Measurements from ENCODE around the gene PCDHGA8.
"Not testable (repeated sequence)": the region's sequence is repeated elsewhere in the genome, so short reads cannot be mapped to it uniquely, and the experiment has no call there.

PCDHGA8 gene

GRCh38 chr5:141392429-141393198 lies at the start of gene PCDHGA8:
PCDHGA8 (plus strand) TSS chr5:141392633; CDS start chr5:141392814, 181 bp downstream.
- no peak for DNase-seq

- DNase-seq = no peak
Observed at GRCh38 chr5:141342773-141343172, 49.7 kb upstream of the PCDHGA8 start.

DNA sequence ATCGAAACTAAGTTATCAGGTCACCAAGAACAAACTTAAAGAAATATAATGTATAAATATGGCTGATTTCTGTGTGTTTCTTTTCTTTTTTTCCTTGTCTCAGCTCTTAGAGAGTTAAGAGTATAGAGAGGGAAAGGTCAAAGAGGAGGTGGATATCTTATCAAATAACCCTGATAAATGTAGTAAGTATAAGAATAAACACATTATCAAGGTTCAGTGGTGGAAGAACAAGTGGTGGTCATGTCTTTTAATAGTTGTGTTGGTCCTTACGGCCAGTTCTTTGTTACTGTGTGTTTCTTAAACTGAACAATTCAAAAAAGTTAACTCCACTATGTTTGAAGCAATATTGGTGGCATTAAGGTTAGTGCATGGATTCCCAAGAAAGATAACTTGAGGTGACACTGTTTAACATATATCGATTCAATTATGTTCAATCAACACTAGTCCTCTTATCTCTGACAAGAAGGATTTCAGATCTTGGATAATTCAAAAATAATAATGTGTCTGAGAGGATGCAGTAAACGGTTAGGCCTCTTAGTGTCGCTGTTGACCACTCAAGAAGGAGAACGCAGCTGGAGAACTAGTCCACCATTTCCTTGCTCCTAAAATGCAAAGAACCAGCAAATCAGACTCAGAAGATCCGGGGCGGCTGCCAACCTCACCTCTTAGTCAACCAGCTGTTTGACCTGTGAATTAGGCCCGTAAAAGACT lies 49.0 kb upstream of the PCDHGA8 start, which contains the start of gene PCDHGA3:
Gene PCDHGA3 (plus strand): TSS at position 588 of the 711 bp plus-strand sequence. CDS start 205 bp downstream, outside the sequence.
- DNase-seq = no peak

DNA sequence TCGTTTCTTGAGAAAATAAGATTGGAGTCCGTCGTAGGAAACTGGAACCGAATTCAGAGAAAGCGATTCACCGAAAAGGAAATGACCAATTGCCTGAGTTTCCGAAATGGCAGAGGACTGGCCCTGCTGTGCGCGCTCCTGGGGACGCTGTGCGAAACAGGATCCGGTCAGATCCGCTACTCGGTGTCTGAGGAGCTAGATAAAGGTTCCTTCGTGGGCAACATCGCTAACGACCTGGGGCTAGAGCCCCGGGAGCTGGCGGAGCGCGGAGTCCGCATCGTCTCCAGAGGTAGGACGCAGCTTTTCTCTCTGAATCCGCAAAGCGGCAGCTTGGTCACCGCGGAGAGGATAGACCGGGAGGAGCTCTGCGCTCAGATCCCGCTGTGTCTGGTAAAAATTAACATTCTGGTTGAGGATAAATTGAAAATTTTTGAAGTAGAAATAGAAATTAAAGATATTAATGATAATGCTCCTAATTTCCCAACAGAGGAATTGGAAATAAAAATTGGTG lies 48.4 kb upstream of the PCDHGA8 start:
- DNase-seq = no peak

DNA sequence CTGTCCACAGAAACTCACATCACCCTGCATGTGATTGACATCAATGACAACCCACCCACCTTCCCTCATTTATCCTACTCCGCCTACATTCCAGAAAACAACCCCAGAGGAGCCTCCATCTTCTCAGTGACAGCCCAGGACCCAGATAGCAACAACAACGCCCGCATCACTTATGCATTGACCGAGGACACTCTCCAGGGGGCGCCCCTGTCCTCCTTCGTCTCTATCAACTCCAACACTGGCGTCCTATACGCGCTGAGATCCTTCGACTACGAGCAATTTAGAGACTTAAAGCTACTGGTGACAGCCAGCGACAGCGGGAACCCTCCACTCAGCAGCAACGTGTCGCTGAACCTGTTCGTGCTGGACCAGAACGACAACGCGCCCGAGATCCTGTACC lies 47.1 kb upstream of the PCDHGA8 start:
- DNase-seq = no peak

DNA sequence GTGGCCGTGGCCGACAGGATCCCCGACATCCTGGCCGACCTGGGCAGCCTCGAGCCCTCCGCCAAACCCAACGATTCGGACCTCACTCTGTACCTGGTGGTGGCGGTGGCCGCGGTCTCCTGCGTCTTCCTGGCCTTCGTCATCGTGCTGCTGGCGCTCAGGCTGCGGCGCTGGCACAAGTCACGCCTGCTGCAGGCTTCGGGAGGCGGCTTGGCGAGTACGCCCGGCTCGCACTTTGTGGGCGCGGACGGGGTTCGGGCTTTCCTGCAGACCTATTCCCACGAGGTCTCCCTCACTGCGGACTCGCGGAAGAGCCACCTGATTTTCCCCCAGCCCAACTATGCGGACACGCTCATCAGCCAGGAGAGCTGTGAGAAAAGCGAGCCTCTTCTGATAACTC lies 46.4 kb upstream of the PCDHGA8 start:
- not testable (repeated sequence) for DNase-seq

DNA sequence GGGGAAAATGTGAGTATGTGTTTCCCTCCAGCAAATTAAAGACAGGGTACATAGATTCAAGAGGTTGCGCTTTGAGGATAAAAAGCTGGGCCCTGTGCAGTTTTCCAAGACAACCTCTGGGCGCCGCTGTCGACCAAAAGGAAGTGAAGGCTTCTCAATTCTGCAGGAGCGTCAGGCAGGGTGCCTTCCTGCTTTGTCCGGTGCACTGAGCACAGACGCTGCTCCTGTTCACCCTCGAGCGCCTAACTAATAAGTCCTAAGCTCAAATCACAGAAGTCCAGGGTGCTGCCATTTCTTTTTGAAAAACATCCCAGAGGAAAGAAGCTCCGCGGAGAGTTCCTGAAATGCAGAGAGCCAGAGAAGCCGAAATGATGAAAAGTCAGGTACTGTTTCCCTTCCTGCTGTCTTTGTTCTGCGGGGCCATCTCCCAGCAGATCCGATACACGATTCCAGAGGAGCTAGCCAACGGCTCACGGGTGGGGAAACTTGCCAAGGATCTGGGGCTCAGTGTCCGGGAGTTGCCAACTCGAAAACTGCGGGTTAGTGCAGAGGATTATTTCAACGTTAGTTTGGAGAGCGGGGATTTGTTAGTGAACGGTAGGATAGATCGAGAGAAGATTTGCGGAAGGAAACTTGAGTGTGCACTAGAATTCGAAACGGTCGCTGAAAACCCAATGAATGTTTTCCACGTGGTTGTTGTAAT lies 42.4 kb upstream of the PCDHGA8 start, which contains the start of gene PCDHGB1:
Gene PCDHGB1 (plus strand): TSS at position 183 of the 703 bp plus-strand sequence. CDS start 162 bp downstream, at position 345.
- DNase-seq = no peak

- no peak for DNase-seq
Observed at GRCh38 chr5:141351591-141351990, 40.8 kb upstream of the PCDHGA8 start.

DNA sequence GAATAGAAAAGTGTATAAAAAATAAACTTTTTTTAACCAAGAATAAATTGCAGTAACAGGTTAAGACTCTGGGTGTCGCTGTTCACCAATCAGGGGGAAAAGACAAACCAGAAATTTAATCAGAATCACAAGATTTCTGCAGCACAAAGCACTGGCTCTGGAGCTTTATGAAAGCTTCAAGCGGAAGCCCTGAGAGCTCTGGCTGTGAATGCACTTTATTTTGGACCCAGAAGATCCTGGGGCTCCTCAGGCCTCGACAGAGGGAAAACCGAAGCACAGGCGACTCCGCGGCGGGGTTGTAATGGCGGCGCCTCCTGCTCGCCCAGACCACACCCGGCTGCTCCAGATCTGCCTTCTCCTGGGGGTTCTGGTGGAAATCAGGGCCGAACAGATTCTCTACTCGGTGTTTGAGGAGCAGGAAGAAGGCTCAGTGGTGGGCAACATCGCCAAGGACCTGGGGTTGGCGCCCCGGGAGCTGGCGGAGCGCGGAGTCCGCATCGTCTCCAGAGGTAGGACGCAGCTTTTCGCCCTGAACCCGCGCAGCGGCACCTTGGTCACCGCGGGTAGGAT lies 37.4 kb upstream of the PCDHGA8 start, which contains the start of gene PCDHGA4:
Gene PCDHGA4 (plus strand): TSS at position 122 of the 570 bp plus-strand sequence. CDS start 87 bp downstream, at position 209.
- DNase-seq = no peak

DNA sequence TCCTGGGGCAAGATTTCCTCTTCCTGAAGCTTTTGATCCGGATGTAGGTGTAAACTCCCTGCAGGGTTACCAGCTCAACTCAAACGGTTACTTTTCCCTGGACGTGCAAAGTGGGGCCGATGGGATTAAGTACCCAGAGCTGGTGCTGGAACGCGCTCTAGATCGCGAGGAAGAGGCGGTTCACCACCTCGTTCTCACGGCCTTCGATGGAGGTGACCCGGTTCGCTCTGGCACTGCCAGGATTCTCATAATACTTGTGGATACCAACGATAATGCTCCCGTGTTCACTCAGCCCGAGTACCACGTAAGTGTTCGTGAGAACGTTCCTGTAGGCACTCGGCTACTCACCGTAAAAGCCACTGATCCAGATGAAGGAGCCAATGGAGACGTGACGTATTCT lies 36.8 kb upstream of the PCDHGA8 start:
- DNase-seq = no peak

DNA sequence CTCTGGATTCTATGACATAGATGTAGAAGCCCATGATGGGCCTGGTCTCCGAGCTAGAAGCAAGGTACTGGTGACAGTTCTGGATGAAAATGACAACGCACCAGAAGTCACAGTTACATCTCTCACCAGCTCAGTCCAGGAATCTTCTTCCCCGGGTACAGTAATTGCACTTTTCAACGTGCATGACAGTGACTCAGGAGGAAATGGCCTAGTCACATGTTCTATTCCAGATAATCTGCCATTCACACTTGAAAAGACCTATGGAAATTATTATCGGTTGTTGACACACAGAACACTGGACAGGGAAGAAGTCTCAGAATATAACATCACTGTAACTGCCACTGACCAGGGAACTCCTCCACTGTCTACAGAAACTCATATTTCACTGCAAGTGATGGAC lies 36.3 kb upstream of the PCDHGA8 start:
- DNase-seq = no peak

DNA sequence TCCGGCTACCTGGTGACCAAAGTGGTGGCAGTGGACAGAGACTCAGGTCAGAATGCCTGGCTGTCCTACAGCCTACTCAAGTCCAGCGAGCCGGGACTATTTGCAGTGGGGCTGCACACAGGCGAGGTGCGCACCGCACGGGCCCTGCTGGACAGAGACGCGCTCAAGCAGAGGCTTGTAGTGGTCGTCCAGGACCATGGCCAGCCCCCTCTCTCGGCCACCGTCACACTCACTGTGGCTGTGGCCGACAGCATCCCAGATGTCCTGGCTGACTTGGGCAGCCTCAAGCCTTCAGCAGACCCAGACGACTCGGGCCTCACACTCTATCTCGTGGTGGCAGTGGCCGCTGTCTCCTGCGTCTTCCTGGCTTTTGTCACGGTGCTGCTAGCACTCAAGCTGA lies 35.5 kb upstream of the PCDHGA8 start:
- DNase-seq = no peak

- DNase-seq = no peak
Observed at GRCh38 chr5:141359790-141360426, 32.5 kb upstream of the PCDHGA8 start, which contains the start of gene PCDHGB2. PCDHGB2 (plus strand) TSS chr5:141359994; CDS start chr5:141360136, 142 bp downstream.

DNA sequence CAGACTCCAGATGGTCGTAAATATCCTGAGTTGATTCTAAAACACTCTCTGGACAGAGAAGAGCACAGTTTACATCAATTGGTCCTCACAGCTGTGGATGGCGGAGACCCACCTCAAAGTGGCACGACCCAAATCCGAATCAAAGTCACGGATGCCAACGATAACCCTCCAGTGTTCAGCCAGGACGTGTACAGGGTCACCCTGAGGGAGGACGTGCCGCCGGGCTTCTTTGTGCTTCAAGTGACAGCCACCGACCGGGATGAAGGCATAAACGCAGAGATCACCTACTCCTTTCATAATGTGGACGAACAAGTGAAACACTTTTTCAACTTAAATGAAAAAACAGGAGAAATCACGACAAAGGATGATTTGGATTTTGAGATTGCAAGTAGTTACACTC lies 31.7 kb upstream of the PCDHGA8 start:
- DNase-seq = no peak

DNA sequence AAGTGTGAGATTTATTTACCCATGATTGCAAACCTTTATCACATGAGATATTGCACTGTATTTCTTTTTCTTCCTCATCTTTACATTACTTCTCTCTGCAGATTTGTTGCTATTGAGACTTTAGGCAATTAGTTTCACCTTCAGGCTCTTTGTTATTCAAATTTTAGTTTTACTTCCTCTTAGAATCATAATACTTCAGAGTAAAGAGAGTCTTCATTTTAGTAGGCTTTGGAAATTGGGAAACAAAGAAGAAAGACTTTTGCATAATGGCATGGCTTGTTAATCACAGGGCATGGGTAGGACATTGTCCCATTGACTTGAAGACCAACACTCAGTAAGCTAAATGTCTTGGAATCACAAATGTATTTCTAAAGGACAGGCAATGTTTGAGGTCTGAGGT lies 29.7 kb upstream of the PCDHGA8 start:
- no peak for DNase-seq

GRCh38 chr5:141363952-141364660 lies 28.3 kb upstream of the PCDHGA8 start, which contains the start of gene PCDHGA5:
PCDHGA5 (plus strand) TSS chr5:141364162; CDS start chr5:141364331, 169 bp downstream.
- DNase-seq = no peak

DNA sequence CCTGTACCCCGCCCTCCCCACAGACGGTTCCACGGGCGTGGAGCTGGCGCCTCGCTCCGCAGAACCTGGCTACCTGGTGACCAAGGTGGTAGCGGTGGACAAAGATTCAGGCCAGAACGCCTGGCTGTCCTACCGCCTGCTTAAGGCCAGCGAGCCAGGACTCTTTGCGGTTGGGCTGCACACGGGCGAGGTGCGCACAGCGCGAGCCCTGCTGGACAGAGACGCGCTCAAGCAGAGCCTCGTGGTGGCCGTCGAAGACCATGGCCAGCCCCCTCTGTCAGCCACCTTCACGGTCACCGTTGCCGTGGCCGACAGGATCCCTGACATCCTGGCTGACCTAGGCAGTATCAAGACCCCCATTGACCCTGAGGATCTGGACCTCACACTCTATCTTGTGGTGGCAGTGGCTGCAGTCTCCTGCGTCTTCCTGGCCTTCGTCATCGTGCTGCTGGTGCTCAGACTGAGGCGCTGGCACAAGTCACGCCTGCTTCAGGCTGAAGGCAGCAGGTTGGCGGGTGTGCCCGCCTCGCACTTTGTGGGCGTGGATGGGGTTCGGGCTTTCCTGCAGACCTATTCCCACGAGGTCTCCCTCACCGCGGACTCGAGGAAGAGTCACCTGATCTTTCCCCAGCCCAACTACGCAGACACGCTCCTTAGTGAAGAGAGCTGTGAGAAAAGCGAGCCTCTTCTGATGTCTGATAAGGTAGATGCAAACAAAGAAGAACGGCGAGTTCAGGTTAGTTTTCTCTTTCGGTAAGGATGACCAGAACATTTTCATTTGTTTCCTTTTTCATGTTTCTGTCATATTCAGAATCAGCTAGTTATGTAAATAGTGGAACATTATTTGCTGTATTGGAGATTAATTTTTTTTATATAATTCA lies 26.2 kb upstream of the PCDHGA8 start:
- no peak for DNase-seq

DNA sequence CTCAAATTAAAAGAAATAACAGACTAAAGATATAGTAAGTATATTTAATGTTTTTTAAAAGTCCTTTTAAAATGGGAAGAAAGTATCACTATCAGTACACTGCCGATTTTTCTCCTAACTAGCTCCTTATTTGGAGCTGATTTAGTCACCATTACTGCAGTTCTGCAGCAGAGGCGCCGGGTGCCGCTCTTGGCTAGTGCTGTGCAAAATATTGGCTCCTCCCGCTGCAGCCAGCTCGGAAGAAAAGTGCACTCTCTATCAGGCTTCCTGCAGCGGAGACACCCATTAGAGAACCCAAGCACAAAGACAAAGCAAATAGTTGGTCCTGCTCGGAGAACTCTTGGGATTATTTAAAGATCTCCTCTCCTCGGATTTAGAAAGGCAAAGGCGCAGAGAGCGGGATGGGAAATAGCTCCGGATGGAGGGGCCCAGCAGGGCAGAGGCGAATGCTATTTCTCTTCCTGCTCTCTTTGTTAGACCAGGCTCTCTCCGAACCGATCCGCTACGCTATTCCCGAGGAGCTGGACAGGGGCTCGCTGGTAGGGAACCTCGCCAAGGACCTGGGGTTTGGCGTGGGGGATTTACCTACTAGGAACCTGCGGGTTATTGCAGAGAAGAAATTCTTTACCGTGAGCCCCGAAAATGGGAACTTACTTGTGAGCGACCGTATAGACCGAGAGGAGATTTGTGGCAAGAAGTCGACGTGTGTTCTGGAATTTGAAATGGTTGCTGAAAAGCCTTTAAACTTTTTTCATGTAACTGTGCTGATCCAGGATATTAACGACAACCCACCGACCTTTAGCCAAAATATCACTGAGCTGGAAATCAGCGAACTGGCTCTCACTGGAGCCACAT lies 22.2 kb upstream of the PCDHGA8 start, which contains the start of gene PCDHGB3:
Gene PCDHGB3 (plus strand): TSS at position 249 of the 855 bp plus-strand sequence. CDS start 153 bp downstream, at position 402.
- DNase-seq = no peak
